Left lung (tissue), 10 donors: ENCODE measurements around the gene ASMT. TPM values are rescaled to one million over a fixed set of nuclear protein-coding genes. Genes with fewer than 3 reads are reported as not detected.
"Not testable (repeated sequence)": the region's sequence is repeated elsewhere in the genome, so short reads cannot be mapped to it uniquely, and the experiment has no call there.

ENCODE experiments used
- ATAC-seq: fragments of 200-7000 bp; cut with Tn5 transposase; one replicate; pipeline ENCODE4 v1.9.1; 2020; ENCODE audit warnings: moderate library complexity
- DNase-seq, 4 donors: peaks; one replicate each; pipeline ENCODE4 v3.0.0-alpha.2; 2013 to 2020
- H3K27ac ChIP-seq, 2 donors: fragments of 200-600 bp; sonication (generic) in 1 of 2; one replicate each; pipeline versions ENCODE4 v1.5.0 to v1.8.0; 2020 to 2021
- H3K27me3 ChIP-seq, 2 donors: fragments of 200-600 bp; sonication (generic) in 1 of 2; one replicate each; pipeline versions ENCODE4 v1.5.0 to v1.8.0; 2020 to 2021
- H3K36me3 ChIP-seq, 2 donors: fragments of 200-600 bp; sonication (generic) in 1 of 2; one replicate each; pipeline versions ENCODE4 v1.5.0 to v1.8.0; 2020 to 2021
- H3K4me1 ChIP-seq, 2 donors: fragments of 200-600 bp; one replicate each; pipeline ENCODE4 v1.8.0; 2021
- H3K4me3 ChIP-seq, 2 donors: fragments of 200-600 bp; sonication (generic) in 1 of 2; one replicate each; pipeline versions ENCODE4 v1.5.0 to v1.8.0; 2020 to 2021; ENCODE audit warnings: mild to moderate bottlenecking in 1 of 2
- H3K9me3 ChIP-seq, 2 donors: fragments of 200-600 bp; sonication (generic) in 1 of 2; one replicate each; pipeline versions ENCODE4 v1.5.0 to v1.8.0; 2020 to 2021
- intact Hi-C, 2 donors: fragments of 100-400 bp; cut with DNase I; formaldehyde crosslinking; loops; one replicate each; pipeline versions ENCODE4 v1.11.2 to v1.14.2; 2022
- polyA plus RNA-seq, 6 donors: library from polyadenylated mRNA; unstranded; fragments of 120-200 nt; gene quantifications; one replicate each; pipeline ENCODE4 v1.2.1, GENCODE V29; 2013; ENCODE audit not compliant: insufficient read length in 6 of 6
- total RNA-seq, 2 donors: library from RNA; stranded (reverse); fragmentation: NEBNext Ultra II Directional; extraction: Animal tissue kit (Norgen Biotek cat#: 25700); gene quantifications; one replicate each; pipeline ENCODE4 v1.2.1, GENCODE V29; 2021
- TF ChIP-seq, protein P1 (sequence below), 2 donors: fragments of 200-600 bp; sonication (generic) in 1 of 2; IDR thresholded peaks; one replicate each; pipeline versions ENCODE4 v1.5.0 to v1.8.0; 2021; ENCODE audit warnings: antibody characterized with exemption in 2 of 2
- donor health status: DM: no; HTN: yes; CAD: no.
- donor health status: DM: no; HTN: no; CAD: no.

ASMT gene
- total and polyA plus RNA-seq, 8 donors, result 0.13 to 0.61 (median 0.38) TPM; not detected in 2

DNA sequence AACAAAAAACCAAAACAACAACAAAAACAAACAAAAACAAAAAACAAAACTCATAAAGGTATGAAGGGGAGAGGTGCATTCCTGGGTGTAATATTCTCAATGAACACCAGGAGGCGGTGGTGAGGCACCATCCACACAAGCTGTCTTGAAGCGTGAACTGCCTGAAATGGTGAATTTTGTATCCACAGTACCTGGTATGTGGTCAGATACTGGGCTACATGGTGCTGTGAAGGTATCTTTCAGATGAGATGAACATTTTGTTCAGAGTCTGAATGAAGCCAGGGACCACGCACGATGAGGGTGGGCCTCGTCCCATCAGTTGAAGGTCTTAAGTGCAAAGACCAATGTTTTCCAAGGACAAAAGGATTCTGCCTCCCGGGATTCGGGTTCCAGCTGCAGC, 58.5 kb downstream of the ASMT start:
- DNase-seq (no peak), ATAC-seq (peak; percentile 59)
- H3K4me3 ChIP-seq, result no peak overlapping the region
- no peaks in the 10 kb centered on the region for H3K4me1 ChIP-seq
- intact Hi-C loops, result no loop called here
- no peaks in the 10 kb centered on the region for H3K36me3 ChIP-seq
- no peaks in the 10 kb centered on the region for H3K9me3 ChIP-seq
- H3K27ac ChIP-seq, result no peak overlapping the region
- TF ChIP-seq, protein P1, sequence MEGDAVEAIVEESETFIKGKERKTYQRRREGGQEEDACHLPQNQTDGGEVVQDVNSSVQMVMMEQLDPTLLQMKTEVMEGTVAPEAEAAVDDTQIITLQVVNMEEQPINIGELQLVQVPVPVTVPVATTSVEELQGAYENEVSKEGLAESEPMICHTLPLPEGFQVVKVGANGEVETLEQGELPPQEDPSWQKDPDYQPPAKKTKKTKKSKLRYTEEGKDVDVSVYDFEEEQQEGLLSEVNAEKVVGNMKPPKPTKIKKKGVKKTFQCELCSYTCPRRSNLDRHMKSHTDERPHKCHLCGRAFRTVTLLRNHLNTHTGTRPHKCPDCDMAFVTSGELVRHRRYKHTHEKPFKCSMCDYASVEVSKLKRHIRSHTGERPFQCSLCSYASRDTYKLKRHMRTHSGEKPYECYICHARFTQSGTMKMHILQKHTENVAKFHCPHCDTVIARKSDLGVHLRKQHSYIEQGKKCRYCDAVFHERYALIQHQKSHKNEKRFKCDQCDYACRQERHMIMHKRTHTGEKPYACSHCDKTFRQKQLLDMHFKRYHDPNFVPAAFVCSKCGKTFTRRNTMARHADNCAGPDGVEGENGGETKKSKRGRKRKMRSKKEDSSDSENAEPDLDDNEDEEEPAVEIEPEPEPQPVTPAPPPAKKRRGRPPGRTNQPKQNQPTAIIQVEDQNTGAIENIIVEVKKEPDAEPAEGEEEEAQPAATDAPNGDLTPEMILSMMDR (IDR thresholded peaks at IDR 0.05), result peak; percentile 34 to 68
- H3K27me3 ChIP-seq, result no peaks in the 10 kb centered on the region

GRCh38 chrX:1676866-1677265, 62.0 kb downstream of the ASMT start:
- no peak for DNase-seq
- intact Hi-C loops, result no loop called here
- H3K4me3 ChIP-seq, result no peak overlapping the region
- no peaks in the 10 kb centered on the region for H3K36me3 ChIP-seq
- no peak for ATAC-seq
- no peaks in the 10 kb centered on the region for H3K4me1 ChIP-seq
- H3K27ac ChIP-seq, result no peak overlapping the region
- no peaks in the 10 kb centered on the region for H3K27me3 ChIP-seq
- H3K9me3 ChIP-seq, result no peaks in the 10 kb centered on the region
- TF ChIP-seq, protein P1 (IDR thresholded peaks at IDR 0.05), result no peak

- TF ChIP-seq, protein P1 (IDR thresholded peaks at IDR 0.05), result no peak
- H3K27me3 ChIP-seq, result no peaks in the 10 kb centered on the region
- no peak overlapping the region for H3K4me3 ChIP-seq
- peaks cover 0 to 2% of the 10 kb centered on the region in 2 donors for H3K9me3 ChIP-seq
- no peak for DNase-seq
- no peaks in the 10 kb centered on the region for H3K36me3 ChIP-seq
- intact Hi-C loops, result no loop called here
- no peaks in the 10 kb centered on the region for H3K4me1 ChIP-seq
- no peak overlapping the region for H3K27ac ChIP-seq
- ATAC-seq, result no peak
These were observed 64.4 kb downstream of the ASMT start for GRCh38 chrX:1679238-1679637.

DNA sequence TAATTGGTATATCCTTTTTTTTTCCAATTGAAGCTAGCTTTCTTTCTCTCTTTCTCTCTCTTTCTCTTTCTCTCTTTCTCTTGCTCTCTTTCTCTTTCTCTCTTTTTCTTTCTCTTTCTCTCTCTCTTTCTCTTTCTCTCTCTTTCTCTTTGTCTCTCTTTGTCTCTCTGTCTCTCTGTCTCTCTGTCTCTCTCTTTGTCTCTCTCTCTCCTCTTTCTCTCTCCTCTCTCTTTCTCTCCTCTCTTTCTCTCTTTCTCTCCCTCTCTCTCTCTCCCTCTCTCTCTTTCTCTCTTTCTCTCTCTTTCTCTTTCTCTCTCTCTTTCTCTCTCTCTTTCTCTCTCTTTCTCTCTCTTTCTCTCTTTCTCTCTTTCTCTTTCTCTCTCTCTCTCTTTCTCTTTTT, 66.6 kb downstream of the ASMT start:
- no peak for ATAC-seq
- Histone ChIP-seq H3K4me1 (no peaks in the 10 kb centered on the region), H3K9me3 (peaks cover 0 to 2% of the 10 kb centered on the region in 2 donors), H3K27me3 (no peaks in the 10 kb centered on the region), H3K36me3 (no peaks in the 10 kb centered on the region), H3K4me3 (no peak overlapping the region), H3K27ac (no peak overlapping the region)
- intact Hi-C loops, result no loop called here
- TF ChIP-seq, protein P1 (IDR thresholded peaks at IDR 0.05), result no peak
- no peak for DNase-seq

GRCh38 chrX:1681856-1682255, 67.0 kb downstream of the ASMT start:
- H3K4me1 ChIP-seq, ATAC-seq, H3K9me3 ChIP-seq, H3K27ac ChIP-seq, intact Hi-C loops, H3K4me3 ChIP-seq, H3K27me3 ChIP-seq, DNase-seq, H3K36me3 ChIP-seq: not testable (repeated sequence)

DNA sequence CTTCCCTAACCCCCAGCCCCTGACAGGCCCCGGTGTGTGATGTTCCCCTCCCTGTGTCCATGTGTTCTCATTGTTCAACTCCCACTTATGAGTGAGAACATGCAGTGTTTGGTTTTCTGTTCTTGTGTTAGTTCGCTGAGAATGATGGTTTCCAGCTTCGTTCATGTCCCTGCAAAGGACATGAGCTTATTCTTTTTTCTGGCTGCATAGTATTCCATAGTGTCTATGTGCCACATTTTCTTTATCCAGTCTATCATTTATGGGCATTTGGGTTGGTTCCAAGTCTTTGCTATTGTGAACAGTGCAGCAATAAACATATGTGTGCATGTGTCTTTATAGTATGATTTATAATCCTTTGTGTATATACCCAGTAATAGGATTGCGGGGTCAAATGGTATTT, 67.6 kb downstream of the ASMT start:
- DNase-seq, H3K4me3 ChIP-seq, intact Hi-C loops, H3K27ac ChIP-seq, ATAC-seq, H3K9me3 ChIP-seq, H3K36me3 ChIP-seq, H3K27me3 ChIP-seq, H3K4me1 ChIP-seq: not testable (repeated sequence)

DNA sequence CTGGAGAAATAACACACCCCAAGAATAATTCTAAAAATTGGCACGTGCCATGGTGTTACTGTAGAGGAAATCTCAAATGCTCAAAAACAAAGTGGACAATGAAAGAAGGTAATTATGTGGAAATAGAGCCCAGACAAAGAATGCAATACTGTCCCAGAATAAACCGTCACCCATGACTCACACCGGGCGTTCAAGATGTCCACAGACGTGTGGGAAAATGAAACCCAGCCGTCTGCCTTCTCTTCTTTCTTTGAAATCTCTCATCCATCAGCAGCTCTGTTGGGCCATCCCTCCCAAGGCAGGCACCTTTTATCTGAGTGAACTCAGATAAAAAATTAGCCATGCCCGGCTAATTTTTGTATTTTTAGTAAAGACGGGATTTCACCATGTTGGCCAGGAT, 70.0 kb downstream of the ASMT start:
- H3K27ac ChIP-seq, H3K36me3 ChIP-seq, H3K9me3 ChIP-seq, H3K27me3 ChIP-seq, DNase-seq, intact Hi-C loops, ATAC-seq, H3K4me1 ChIP-seq, H3K4me3 ChIP-seq: not testable (repeated sequence)

DNA sequence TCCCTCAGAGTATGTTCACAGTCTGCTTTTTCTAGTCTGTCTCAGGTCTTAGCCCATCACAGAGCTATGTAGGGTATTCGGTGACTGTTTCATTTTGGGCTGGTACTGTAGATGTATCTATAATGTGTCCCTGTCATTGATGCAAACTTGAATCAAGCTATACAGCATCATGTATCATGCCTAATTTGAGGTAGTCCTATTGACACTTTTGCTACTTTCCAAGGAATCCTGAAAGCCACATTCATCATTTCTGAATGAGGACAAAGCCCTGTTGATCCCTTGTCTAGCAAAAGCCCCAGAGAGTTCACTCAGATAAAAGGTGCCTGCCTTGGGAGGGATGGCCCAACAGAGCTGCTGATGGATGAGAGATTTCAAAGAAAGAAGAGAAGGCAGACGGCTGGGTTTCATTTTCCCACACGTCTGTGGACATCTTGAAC, 70.6 kb downstream of the ASMT start:
- DNase-seq, H3K9me3 ChIP-seq, ATAC-seq, H3K27me3 ChIP-seq, H3K36me3 ChIP-seq, H3K4me3 ChIP-seq, H3K4me1 ChIP-seq, intact Hi-C loops, H3K27ac ChIP-seq: not testable (repeated sequence)
